ENCODE measurements around the gene METRN. TPM values are rescaled to one million over a fixed set of nuclear protein-coding genes. Genes with fewer than 3 reads are reported as not detected.

Gene METRN
- total RNA-seq, 4 donors from 2014 or later = 13.6 to 31.2 (median 20.5) TPM

DNA sequence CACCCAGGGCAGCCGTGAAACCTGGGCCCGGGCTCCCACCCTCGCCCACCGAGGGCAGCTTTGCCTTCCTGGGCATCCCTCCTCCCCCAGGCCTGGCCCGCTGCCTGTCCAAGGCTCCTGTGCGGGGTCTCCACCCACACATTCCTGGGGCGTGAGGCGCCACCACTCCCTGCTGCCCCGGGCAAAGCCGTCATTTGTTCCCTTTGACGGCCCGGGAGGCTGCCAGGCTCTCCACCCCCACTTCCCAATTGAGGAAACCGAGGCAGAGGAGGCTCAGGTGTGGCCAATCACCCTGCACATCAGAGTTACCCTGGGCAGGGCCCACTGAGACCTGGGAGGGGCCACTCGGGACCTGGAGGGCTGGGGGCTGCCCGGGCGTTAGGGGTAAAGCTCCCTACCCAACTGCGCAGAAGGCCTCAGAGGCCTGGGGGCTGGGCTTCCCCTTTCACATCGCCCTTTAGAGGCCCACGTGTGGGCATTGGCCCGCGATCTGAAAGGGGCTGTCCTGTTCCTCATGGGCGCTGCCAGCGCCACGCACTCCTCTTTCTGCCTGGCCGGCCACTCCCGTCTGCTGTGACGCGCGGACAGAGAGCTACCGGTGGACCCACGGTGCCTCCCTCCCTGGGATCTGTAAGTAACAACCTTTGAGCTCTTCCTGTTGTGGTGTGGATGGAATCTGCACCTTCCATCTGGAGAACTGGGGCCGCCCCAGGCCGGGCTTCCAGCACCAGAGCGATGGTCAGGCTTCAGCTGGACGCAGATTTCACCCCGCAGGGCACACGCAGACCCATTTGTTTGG, 45.8 kb downstream of the METRN start, which contains the start of gene MSLN:
MSLN (plus strand) TSS at position 190 of the 799 bp plus-strand sequence. CDS start 1,947 bp downstream, outside the sequence.
- peak; percentile 38 for DNase-seq (ENCODE audit: low spot score)
- no peak for TF ChIP-seq CTCF (IDR thresholded peaks at IDR 0.05)
- ATAC-seq (ENCODE audit: low FRiP score) = peak; percentile 79

- TF ChIP-seq CTCF (IDR thresholded peaks at IDR 0.05) = no peak
- ATAC-seq (ENCODE audit: low FRiP score) (no peak), DNase-seq (ENCODE audit: low spot score) (no peak)
Observed at GRCh38 chr16:761625-762513, 47.0 kb downstream of the METRN start.

DNA sequence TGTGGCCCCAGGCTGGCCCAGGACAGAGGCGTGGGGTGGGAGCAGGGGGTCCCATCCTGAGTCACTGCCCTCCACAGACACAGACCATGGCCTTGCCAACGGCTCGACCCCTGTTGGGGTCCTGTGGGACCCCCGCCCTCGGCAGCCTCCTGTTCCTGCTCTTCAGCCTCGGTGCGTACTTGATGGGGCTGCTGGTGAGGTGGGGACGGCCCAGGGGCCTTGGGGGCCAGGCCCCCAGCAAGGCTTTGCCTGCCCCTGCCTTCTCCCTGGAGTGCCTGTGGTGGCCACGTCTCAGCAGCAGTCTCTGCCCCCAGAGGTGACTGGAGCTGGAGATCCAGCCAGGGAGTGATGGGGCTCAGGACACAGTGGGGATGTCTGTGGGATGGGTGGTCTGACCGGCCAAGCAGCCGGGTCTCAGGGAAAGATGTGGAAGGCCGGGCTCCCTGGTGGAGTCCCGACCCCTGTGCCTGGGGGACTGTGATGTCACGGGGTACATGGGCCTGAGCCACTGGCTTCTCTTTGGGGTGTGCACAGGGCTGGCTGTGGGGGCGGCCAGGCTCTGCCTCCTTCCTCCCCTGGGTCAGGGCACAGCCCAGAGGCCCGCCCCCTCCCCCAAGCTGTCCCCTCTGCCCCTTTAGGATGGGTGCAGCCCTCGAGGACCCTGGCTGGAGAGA, 47.8 kb downstream of the METRN start:
- no peak for TF ChIP-seq CTCF (IDR thresholded peaks at IDR 0.05)
- ATAC-seq (ENCODE audit: low FRiP score) (no peak), DNase-seq (ENCODE audit: low spot score) (no peak)

DNA sequence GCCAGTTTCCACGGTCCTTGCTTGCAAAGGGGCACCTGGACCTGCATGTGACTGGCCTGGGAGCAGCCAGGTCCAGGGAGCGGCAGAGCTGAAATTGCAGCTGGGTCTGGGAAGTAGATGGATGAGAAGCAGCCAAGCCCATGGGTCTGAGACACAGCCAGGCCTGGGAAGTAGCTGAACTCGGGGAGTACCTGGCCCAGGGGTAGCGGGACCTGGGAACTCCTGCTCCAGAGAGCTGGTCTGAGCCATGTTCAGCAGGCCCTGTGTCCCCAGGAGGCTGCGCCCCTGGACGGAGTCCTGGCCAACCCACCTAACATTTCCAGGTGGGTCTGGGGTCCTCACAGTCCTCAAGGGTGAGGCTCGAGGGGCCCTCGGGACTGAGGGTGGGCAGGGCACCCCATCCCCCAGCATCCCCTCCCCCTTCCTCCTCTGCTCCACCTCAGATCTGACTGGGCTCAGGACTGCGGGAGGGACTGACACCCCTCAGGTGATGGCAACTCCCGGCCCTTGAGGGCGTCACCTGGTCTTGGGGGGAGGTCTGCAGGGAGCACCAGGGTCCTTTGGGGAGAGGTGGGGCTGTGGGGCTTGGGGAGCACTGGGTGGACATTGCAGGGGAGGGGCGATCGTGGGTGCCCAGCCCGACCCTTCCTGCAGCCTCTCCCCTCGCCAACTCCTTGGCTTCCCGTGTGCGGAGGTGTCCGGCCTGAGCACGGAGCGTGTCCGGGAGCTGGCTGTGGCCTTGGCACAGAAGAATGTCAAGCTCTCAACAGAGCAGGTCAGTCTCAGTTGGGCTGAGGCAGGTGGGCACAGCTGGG, 48.7 kb downstream of the METRN start:
- no peak for ATAC-seq (ENCODE audit: low FRiP score)
- no peak for TF ChIP-seq CTCF (IDR thresholded peaks at IDR 0.05)
- DNase-seq (ENCODE audit: low spot score) = no peak

DNA sequence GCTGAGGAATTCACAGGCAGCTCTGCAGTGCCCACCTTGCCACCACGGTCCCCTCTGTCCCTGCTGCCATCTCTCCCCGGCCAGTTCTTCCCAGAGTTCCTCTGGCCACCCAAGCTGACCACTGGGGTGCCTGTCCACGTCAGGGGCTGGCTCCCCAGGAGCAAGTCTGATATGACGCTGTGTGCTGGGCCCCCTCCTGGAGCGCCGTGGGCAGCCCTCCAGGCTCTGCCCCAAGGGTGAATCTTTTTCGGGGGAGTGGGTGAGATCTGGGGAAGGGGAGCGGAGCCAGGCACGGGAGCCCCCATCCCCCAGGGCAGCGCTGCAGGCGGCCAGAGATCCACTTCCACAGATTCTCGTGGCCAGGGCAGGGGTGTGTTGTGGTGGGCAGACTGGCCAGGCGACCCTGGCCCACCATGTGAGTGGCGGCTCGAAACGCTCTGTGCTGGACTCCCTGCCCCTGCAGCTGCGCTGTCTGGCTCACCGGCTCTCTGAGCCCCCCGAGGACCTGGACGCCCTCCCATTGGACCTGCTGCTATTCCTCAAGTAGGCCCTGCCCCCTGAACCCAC, 49.3 kb downstream of the METRN start:
- ATAC-seq (ENCODE audit: low FRiP score) (no peak), DNase-seq (ENCODE audit: low spot score) (no peak)
- no peak for TF ChIP-seq CTCF (IDR thresholded peaks at IDR 0.05)
